OCI-LY7 (cell line): ENCODE results near the gene MYH11. TPM values are rescaled to one million over a fixed set of nuclear protein-coding genes. Genes with fewer than 3 reads are reported as not detected.

Source experiments
- BruUV-seq: library from RNA; stranded (reverse); fragments of 400-500 nt; replicated peaks from 2 replicates; lab custom pipeline; 2021; lab: Mats Ljungman, UMichigan
- CTCF ChIA-PET: fragments of 300-600 bp; sonication (Branson Sonifier 250); formaldehyde crosslinking; loops from one replicate; lab custom pipeline; 2022; ENCODE audit warnings: antibody characterized with exemption; ENCODE audit not compliant: unreplicated experiment; lab: Charles Lee
- POLR2A ChIA-PET: fragments of 300-600 bp; sonication (Branson Sonifier 250); formaldehyde crosslinking; loops from one replicate; lab custom pipeline; 2022; ENCODE audit warnings: antibody characterized with exemption; lab: Charles Lee
- DNase-seq: peaks from one replicate; pipeline ENCODE4 v3.0.0-alpha.2; 2015; ENCODE audit warnings: low spot score
- H2AFZ ChIP-seq: fragments of 200-600 bp; sonication (generic), shearing (Covaris generic); 2 replicates; pipeline ENCODE4 v1.6.1; 2014; ENCODE audit warnings: mild to moderate bottlenecking, antibody characterized with exemption, low read length, moderate library complexity
- H3K27ac ChIP-seq: fragments of 200-600 bp; sonication (generic); 2 replicates; pipeline ENCODE4 v1.5.1; 2014; ENCODE audit warnings: mixed run types, low read depth, mild to moderate bottlenecking, moderate library complexity, low read length, inconsistent platforms; ENCODE audit not compliant: poor library complexity, severe bottlenecking
- H3K36me3 ChIP-seq: fragments of 200-600 bp; sonication (generic); 2 replicates; pipeline ENCODE4 v1.6.1; 2014; ENCODE audit warnings: mild to moderate bottlenecking, antibody characterized with exemption, low read length, moderate library complexity, mixed read lengths; ENCODE audit not compliant: insufficient read depth
- H3K4me1 ChIP-seq: fragments of 200-600 bp; sonication (generic); 2 replicates; pipeline ENCODE4 v1.5.1; 2014; ENCODE audit warnings: mild to moderate bottlenecking, low read length; ENCODE audit not compliant: insufficient read depth, poor library complexity, severe bottlenecking
- H3K4me2 ChIP-seq: fragments of 200-600 bp; sonication (generic); 2 replicates; pipeline ENCODE4 v1.6.1; 2014; ENCODE audit warnings: mild to moderate bottlenecking, low read length
- H3K4me3 ChIP-seq: fragments of 200-600 bp; sonication (generic); 2 replicates; pipeline ENCODE4 v1.5.1; 2014; ENCODE audit warnings: mild to moderate bottlenecking, low read depth, low read length; ENCODE audit not compliant: poor library complexity, severe bottlenecking
- H3K79me2 ChIP-seq: fragments of 200-600 bp; sonication (generic); 2 replicates; pipeline ENCODE4 v1.6.1; 2016; ENCODE audit warnings: low read depth, mild to moderate bottlenecking, low read length, moderate library complexity, mixed read lengths; ENCODE audit not compliant: insufficient read depth
- H3K9me2 ChIP-seq: fragments of 200-600 bp; sonication (generic); 2 replicates; pipeline ENCODE4 v1.6.1; 2016; ENCODE audit warnings: mild to moderate bottlenecking, low read length, mixed read lengths; ENCODE audit not compliant: insufficient read depth
- H3K9me3 ChIP-seq: fragments of 200-600 bp; sonication (generic); 2 replicates; pipeline ENCODE4 v1.6.1; 2014; ENCODE audit warnings: mild to moderate bottlenecking, mixed run types, low read length, mixed read lengths
- H4K20me1 ChIP-seq: fragments of 200-600 bp; sonication (generic); 2 replicates; pipeline ENCODE4 v1.6.1; 2014; ENCODE audit warnings: mild to moderate bottlenecking, antibody characterized with exemption, low read length, moderate library complexity, mixed read lengths; ENCODE audit not compliant: insufficient read depth
- CTCF ChIP-seq: fragments of 200-600 bp; sonication (generic); conservative IDR thresholded peaks from 2 replicates; pipeline ENCODE4 v1.5.1; 2014; ENCODE audit warnings: mild to moderate bottlenecking, antibody characterized with exemption, low read length, moderate library complexity, mixed read lengths
- EZH2phosphoT487 ChIP-seq: fragments of 200-600 bp; sonication (generic); IDR thresholded peaks from 2 replicates; pipeline ENCODE4 v1.6.1; 2018; ENCODE audit warnings: low read depth, borderline replicate concordance, mild to moderate bottlenecking, mixed run types, antibody characterized with exemption, low read length, moderate library complexity, mixed read lengths
- intact Hi-C: fragments of 100-400 bp; cut with micrococcal nuclease; formaldehyde crosslinking; loops from one replicate; pipeline ENCODE4 v1.10.0; 2022; ENCODE audit not compliant: unreplicated experiment
- total RNA-seq, 2 experiments: library from RNA; depleted of rRNA in 1 of 2; stranded (reverse); fragments of >200 nt in 1 of 2; shearing (Covaris generic) in 1 of 2; gene quantifications; 2 replicates each; pipeline ENCODE4 v1.2.3, GENCODE V29; 2014 to 2022

Gene MYH11
- total RNA-seq, 2 experiments from 2014 or later: 5.7 to 33.8 TPM

- ChIA-PET POLR2A (no interaction called here), CTCF (interaction anchor here (1.5 kb wide), 1 partner anchor 15 kb away, joined by 4 read pairs; the partner anchor contains the start of gene CEP20)
- Histone ChIP-seq H3K36me3 (no peaks in the 10 kb centered on the region), H3K4me3 (no peak overlapping the region), H4K20me1 (no peaks in the 10 kb centered on the region), H3K9me3 (0 out of 2 replicates have a peak, but pooled peaks cover 8% of the 10 kb centered on the region), H3K9me2 (no peaks in the 10 kb centered on the region), H3K4me1 (peaks cover 16% of the 10 kb centered on the region), H3K79me2 (no peaks in the 10 kb centered on the region), H3K4me2 (no peak overlapping the region), H2AFZ (no peak overlapping the region), H3K27ac (no peak overlapping the region)
- no TSS peak for BruUV-seq
- no peak for DNase-seq
- TF ChIP-seq CTCF: no peak
- TF ChIP-seq EZH2phosphoT487: no peak
- intact Hi-C loops: no loop called here
Observed at GRCh38 chr16:15903960-15904359, 47.1 kb upstream of the MYH11 start.

DNA sequence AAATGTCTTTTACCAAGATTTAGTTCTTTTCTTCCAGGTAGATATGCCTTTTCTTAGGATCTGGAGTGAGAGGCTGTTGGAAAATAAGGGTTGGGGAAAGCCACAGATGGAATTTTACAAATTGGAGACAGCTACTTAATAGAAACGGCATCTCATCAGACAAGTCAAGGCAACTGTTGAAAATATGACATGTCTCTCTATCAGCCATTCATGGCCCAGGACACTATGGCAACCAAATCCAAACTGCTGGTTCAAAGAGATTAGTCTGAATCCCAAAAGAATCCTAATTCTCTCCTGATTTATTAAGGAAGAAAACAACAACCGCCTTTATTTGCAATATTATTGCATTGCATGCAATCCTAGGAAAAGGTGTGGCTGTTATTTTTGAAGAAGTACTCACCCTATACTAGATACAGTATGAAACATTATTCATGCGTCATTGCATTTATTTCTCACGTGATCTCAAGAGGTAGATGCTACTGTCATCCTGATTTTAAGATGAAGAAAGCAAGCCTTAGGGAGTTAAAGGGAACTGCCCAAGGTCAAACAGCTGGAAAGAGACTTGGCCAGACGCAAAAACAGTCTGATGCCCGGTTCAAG, 44.2 kb upstream of the MYH11 start:
- intact Hi-C loops: no loop called here
- H3K27ac ChIP-seq: no peak overlapping the region
- BruUV-seq: no TSS peak
- no peak overlapping the region for H3K4me2 ChIP-seq
- H3K4me1 ChIP-seq: peaks cover 23% of the 10 kb centered on the region
- no peaks in the 10 kb centered on the region for H3K79me2 ChIP-seq
- no peak for TF ChIP-seq CTCF
- no peak for TF ChIP-seq EZH2phosphoT487
- CTCF ChIA-PET: no interaction called here
- H3K4me3 ChIP-seq: no peak overlapping the region
- H3K36me3 ChIP-seq: no peaks in the 10 kb centered on the region
- 0 out of 2 replicates have a peak, but pooled peaks cover 2% of the 10 kb centered on the region for H3K9me3 ChIP-seq
- no peaks in the 10 kb centered on the region for H4K20me1 ChIP-seq
- POLR2A ChIA-PET: interaction anchor here (0.6 to 1.1 kb wide), 3 partner anchors 12 to 237 kb away, joined by 3 read pairs; no protein-coding TSS in a partner anchor
- H3K9me2 ChIP-seq: no peaks in the 10 kb centered on the region
- peak overlapping the region; percentile 72 for H2AFZ ChIP-seq
- no peak for DNase-seq

DNA sequence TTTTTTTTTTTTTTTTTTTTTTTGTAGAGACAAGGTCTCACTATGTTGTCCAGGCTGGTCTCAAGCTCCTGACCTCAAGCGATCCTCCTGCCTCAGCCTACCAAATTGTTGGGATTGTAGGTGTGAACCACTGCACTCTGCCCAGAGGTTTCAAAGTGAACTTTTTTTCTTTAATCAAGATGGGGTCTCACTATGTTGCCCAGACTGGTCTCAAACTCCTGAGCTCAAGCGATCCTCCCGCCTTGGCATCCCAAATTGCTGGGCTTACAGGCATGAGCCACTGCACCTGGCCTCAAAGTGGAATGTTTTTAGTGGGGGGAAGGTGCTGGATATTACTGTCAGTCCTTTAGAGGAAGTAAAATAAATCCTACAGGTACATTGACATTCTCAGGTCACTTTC, 43.5 kb upstream of the MYH11 start:
- no peaks in the 10 kb centered on the region for H3K9me3 ChIP-seq
- intact Hi-C loops: no loop called here
- no peak overlapping the region for H2AFZ ChIP-seq
- H3K27ac ChIP-seq: no peak overlapping the region
- BruUV-seq: no TSS peak
- peaks cover 23% of the 10 kb centered on the region for H3K4me1 ChIP-seq
- H3K36me3 ChIP-seq: no peaks in the 10 kb centered on the region
- H4K20me1 ChIP-seq: no peaks in the 10 kb centered on the region
- no peak overlapping the region for H3K4me2 ChIP-seq
- no peak overlapping the region for H3K4me3 ChIP-seq
- no peak for DNase-seq
- ChIA-PET CTCF (no interaction called here), POLR2A (interaction anchor here (0.8 kb wide), 1 partner anchor 45 kb away, joined by 3 read pairs; no protein-coding TSS in a partner anchor)
- TF ChIP-seq EZH2phosphoT487 (no peak), CTCF (no peak)
- H3K9me2 ChIP-seq: no peaks in the 10 kb centered on the region
- no peaks in the 10 kb centered on the region for H3K79me2 ChIP-seq
